K562 (cell line): ENCODE measurements around the gene MLX. TPM values are rescaled to one million over a fixed set of nuclear protein-coding genes. Genes with fewer than 3 reads are reported as not detected.

Experiments
- ATF4 ChIP-seq: fragments of 450-650 bp; formaldehyde crosslinking; IDR thresholded peaks from 2 replicates; pipeline ENCODE4 v1.4.0; 2022; ENCODE audit warnings: mild to moderate bottlenecking, moderate library complexity
- BRCA1 ChIP-seq, 2 experiments: fragments of 450-650 bp in 1 of 2; sonication (generic) in 1 of 2; formaldehyde crosslinking in 1 of 2; IDR thresholded peaks; 2 replicates each; pipeline versions ENCODE4 v1.5.0 to v1.6.1; 2017 to 2020; ENCODE audit warnings: mild to moderate bottlenecking in 1 of 2, missing genetic modification reagents in 1 of 2
- CTCF ChIP-seq, 3 experiments: IDR thresholded peaks in 2 of 3; conservative IDR thresholded peaks in 1 of 3; 2 replicates each; pipeline ENCODE4 v1.5.1; 2011 to 2012; ENCODE audit warnings: low read length in 3 of 3, mild to moderate bottlenecking in 3 of 3, control low read depth in 2 of 3, improper control_type of control experiment in 1 of 3, inconsistent platforms in 1 of 3, low read depth in 1 of 3, mixed read lengths in 1 of 3, moderate library complexity in 1 of 3; ENCODE audit not compliant: insufficient read depth in 2 of 3
- EGR1 ChIP-seq: fragments of 450-650 bp; conservative IDR thresholded peaks from 2 replicates; pipeline ENCODE4 v1.6.1; 2017; ENCODE audit warnings: mild to moderate bottlenecking
- GABPB1 ChIP-seq: sonication (generic); formaldehyde crosslinking; IDR thresholded peaks from 2 replicates; pipeline ENCODE4 v1.8.0; 2022; ENCODE audit warnings: mild to moderate bottlenecking, missing genetic modification reagents
- GTF2A2 ChIP-seq: IDR thresholded peaks from 2 replicates; pipeline ENCODE4 v1.6.1; 2016; ENCODE audit warnings: mild to moderate bottlenecking, missing genetic modification characterization, missing compliant biosample characterization
- HOMEZ ChIP-seq: fragments of 250-450 bp; sonication (Bioruptor Pico); IDR thresholded peaks from 2 replicates; pipeline ENCODE4 v1.4.0; 2020; ENCODE audit warnings: mild to moderate bottlenecking, moderate library complexity
- LCOR ChIP-seq: sonication (generic); formaldehyde crosslinking; IDR thresholded peaks from 2 replicates; pipeline ENCODE4 v1.8.0; 2022; ENCODE audit warnings: mild to moderate bottlenecking, missing genetic modification reagents
- PCBP2 ChIP-seq: fragments of 200-400 bp; formaldehyde crosslinking; IDR thresholded peaks from 2 replicates; pipeline ENCODE4 v1.6.1; 2018; ENCODE audit warnings: low read length, low read depth, mild to moderate bottlenecking, moderate library complexity; ENCODE audit not compliant: poor library complexity, severe bottlenecking
- SPI1 ChIP-seq: IDR thresholded peaks from 2 replicates; pipeline ENCODE4 v1.6.1; 2011; ENCODE audit warnings: low read depth, low read length, control low read depth, borderline replicate concordance
- STAG1 ChIP-seq: sonication (generic); formaldehyde crosslinking; IDR thresholded peaks from 2 replicates; pipeline ENCODE4 v1.5.0; 2020; ENCODE audit warnings: missing genetic modification reagents, borderline replicate concordance
- TCF7L2 ChIP-seq: fragments of 150-350 bp; IDR thresholded peaks from 2 replicates; pipeline ENCODE4 v1.6.1; 2016; ENCODE audit warnings: low read depth, mild to moderate bottlenecking, low read length, moderate library complexity
- TEAD1 ChIP-seq, 2 experiments: fragments of 450-650 bp in 1 of 2; sonication (generic) in 1 of 2; formaldehyde crosslinking; IDR thresholded peaks; 2 replicates each; pipeline versions ENCODE4 v1.4.0 to v1.8.0; 2020 to 2022; ENCODE audit warnings: mild to moderate bottlenecking in 2 of 2, missing genetic modification reagents in 1 of 2
- ZNF184 ChIP-seq: sonication (generic); formaldehyde crosslinking; IDR thresholded peaks from 2 replicates; pipeline ENCODE4 v1.5.0; 2020; ENCODE audit warnings: missing genetic modification reagents
- ZNF280B ChIP-seq: fragments of 250-450 bp; sonication (Bioruptor Pico); IDR thresholded peaks from 2 replicates; pipeline ENCODE4 v1.5.1; 2021; ENCODE audit warnings: mild to moderate bottlenecking
- ZNF449 ChIP-seq: fragments of 250-450 bp; sonication (Bioruptor Pico); IDR thresholded peaks from 2 replicates; pipeline ENCODE4 v1.8.0; 2022; ENCODE audit warnings: moderate library complexity, mild to moderate bottlenecking, inconsistent platforms
- polyA plus RNA-seq, 8 experiments: library from polyadenylated mRNA; depleted of rRNA in 4 of 8; stranded (reverse) in 5 of 8; unstranded in 3 of 8; fragments of >200 nt; fragmentation: Nextera tagmentation in 2 of 8; fragmentation: Illumina TruSeq in 1 of 8; extraction: Ambion mirVana in 2 of 8; extraction: Trizol in 1 of 8; gene quantifications; 2 replicates each; pipeline versions ENCODE4 v1.2.1 to v1.2.3, GENCODE V29; 2011 to 2014; ENCODE audit warnings: inconsistent platforms in 1 of 8, missing spikeins in 1 of 8
- total RNA-seq, 7 experiments: library from RNA; depleted of rRNA in 6 of 7; stranded (reverse); fragments of >200 nt in 6 of 7; fragmentation: Illumina TruSeq in 2 of 7; extraction: Trizol in 2 of 7; gene quantifications; 2 replicates each; pipeline versions ENCODE4 v1.2.1 to v1.2.3, GENCODE V29; 2011 to 2021; ENCODE audit warnings: low replicate concordance in 1 of 7
- TF ChIP-seq, protein P1 (sequence below): sonication (generic); formaldehyde crosslinking; IDR thresholded peaks from 2 replicates; pipeline ENCODE4 v1.8.1; 2023; ENCODE audit warnings: mild to moderate bottlenecking, missing genetic modification reagents

MLX gene
- total and polyA plus RNA-seq, 9 of the 15 experiments (the other 6 are each of a cell fraction or from before 2014, with no cell fraction given): 42.9 to 100 (median 58.9) TPM

- peak; percentile 46; the same call in 1 of the 2 replicates for TF ChIP-seq HOMEZ (CRISPR knock-in tag)
- TF ChIP-seq, protein P1, sequence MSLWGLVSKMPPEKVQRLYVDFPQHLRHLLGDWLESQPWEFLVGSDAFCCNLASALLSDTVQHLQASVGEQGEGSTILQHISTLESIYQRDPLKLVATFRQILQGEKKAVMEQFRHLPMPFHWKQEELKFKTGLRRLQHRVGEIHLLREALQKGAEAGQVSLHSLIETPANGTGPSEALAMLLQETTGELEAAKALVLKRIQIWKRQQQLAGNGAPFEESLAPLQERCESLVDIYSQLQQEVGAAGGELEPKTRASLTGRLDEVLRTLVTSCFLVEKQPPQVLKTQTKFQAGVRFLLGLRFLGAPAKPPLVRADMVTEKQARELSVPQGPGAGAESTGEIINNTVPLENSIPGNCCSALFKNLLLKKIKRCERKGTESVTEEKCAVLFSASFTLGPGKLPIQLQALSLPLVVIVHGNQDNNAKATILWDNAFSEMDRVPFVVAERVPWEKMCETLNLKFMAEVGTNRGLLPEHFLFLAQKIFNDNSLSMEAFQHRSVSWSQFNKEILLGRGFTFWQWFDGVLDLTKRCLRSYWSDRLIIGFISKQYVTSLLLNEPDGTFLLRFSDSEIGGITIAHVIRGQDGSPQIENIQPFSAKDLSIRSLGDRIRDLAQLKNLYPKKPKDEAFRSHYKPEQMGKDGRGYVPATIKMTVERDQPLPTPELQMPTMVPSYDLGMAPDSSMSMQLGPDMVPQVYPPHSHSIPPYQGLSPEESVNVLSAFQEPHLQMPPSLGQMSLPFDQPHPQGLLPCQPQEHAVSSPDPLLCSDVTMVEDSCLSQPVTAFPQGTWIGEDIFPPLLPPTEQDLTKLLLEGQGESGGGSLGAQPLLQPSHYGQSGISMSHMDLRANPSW (CRISPR knock-in tag): no peak
- no peak for TF ChIP-seq TCF7L2
- no peak for TF ChIP-seq PCBP2
- TF ChIP-seq ZNF184: no peak
- no peak for TF ChIP-seq EGR1
- no peak for TF ChIP-seq BRCA1 (IDR thresholded peaks at IDR 0.05)
- no peak for TF ChIP-seq BRCA1 (CRISPR knock-in tag; IDR thresholded peaks at IDR 0.05)
- TF ChIP-seq STAG1 (CRISPR knock-in tag): no peak
- no peak for TF ChIP-seq CTCF (IDR thresholded peaks at IDR 0.05 in 2 of 3, conservative IDR thresholded peaks at IDR 0.05 in 1 of 3; ENCODE audit: insufficient read depth in 2 of 3, low read depth in 1 of 3, low read length in 3 of 3)
- no peak for TF ChIP-seq GTF2A2 (tag)
- TF ChIP-seq SPI1: no peak
- no peak for TF ChIP-seq ZNF280B (CRISPR knock-in tag)
- no peak for TF ChIP-seq TEAD1 (CRISPR knock-in tag; IDR thresholded peaks at IDR 0.05)
- no peak for TF ChIP-seq LCOR (CRISPR knock-in tag)
- no peak for TF ChIP-seq GABPB1 (CRISPR knock-in tag)
- TF ChIP-seq ZNF449 (CRISPR knock-in tag): peak; percentile 58; the same call in 1 of the 2 replicates
- 0 out of 2 replicates have a peak, but pooled peaks have one; percentile 41 for TF ChIP-seq ATF4 (CRISPR knock-in tag)
These were observed 551 bp upstream of the MLX start (continued) for GRCh38 chr17:42566215-42566882.
